HEK293 (cell line): ENCODE measurements around the gene RBAK.
"Not testable (repeated sequence)": the region's sequence is repeated elsewhere in the genome, so short reads cannot be mapped to it uniquely, and the experiment has no call there.

Experiments used
- CTCF ChIA-PET: fragments of 350-600 bp; formaldehyde crosslinking; extraction: SDS; loops from one replicate; lab custom pipeline; 2021; ENCODE audit warnings: antibody characterized with exemption; lab: Yijun Ruan, JAX
- POLR2A ChIA-PET: fragments of 300-600 bp; formaldehyde crosslinking; extraction: SDS; loops from one replicate; lab custom pipeline; 2020; ENCODE audit warnings: antibody characterized with exemption, inconsistent platforms; lab: Yijun Ruan, JAX
- H3K27ac ChIP-seq: fragments of 200-500 bp; sonication (Bioruptor generic); 2 replicates; pipeline ENCODE4 v1.5.1; 2014; ENCODE audit warnings: low read depth, low read length, control low read depth, inconsistent platforms; ENCODE audit errors: extremely low read depth
- H3K36me3 ChIP-seq, 2 experiments: fragments of 200-500 bp in 1 of 2; sonication (Bioruptor generic) in 1 of 2; 1 replicate in 1 of 2; 2 replicates in 1 of 2; pipeline ENCODE4 v1.5.1; 2014 to 2017; ENCODE audit warnings: inconsistent platforms in 2 of 2, low read length in 2 of 2; ENCODE audit not compliant: control insufficient read depth in 2 of 2, insufficient read depth in 1 of 2
- H3K4me1 ChIP-seq: fragments of 200-500 bp; sonication (Bioruptor generic); 2 replicates; pipeline ENCODE4 v1.5.1; 2014; ENCODE audit warnings: mild to moderate bottlenecking, low read length, inconsistent platforms; ENCODE audit not compliant: control insufficient read depth, insufficient read depth
- H3K4me3 ChIP-seq: 2 replicates; pipeline ENCODE4 v1.5.1; 2011; ENCODE audit warnings: low read depth, mild to moderate bottlenecking, control low read depth, low read length, moderate library complexity
- H3K9me3 ChIP-seq: fragments of 200-500 bp; sonication (Bioruptor generic); 2 replicates; pipeline ENCODE4 v1.5.1; 2014; ENCODE audit warnings: low read depth, low read length, inconsistent platforms; ENCODE audit not compliant: control insufficient read depth, insufficient read depth
- MZF1 ChIP-seq: fragments of 450-650 bp; formaldehyde crosslinking; IDR thresholded peaks from 2 replicates; pipeline ENCODE4 v1.5.1; 2017; ENCODE audit warnings: missing biosample characterization, missing genetic modification characterization, borderline replicate concordance
- PRDM2 ChIP-seq: fragments of 450-650 bp; formaldehyde crosslinking; IDR thresholded peaks from 2 replicates; pipeline ENCODE4 v1.5.1; 2016; ENCODE audit warnings: missing biosample characterization, missing genetic modification characterization, borderline replicate concordance
- SALL2 ChIP-seq: fragments of 450-650 bp; formaldehyde crosslinking; IDR thresholded peaks from 2 replicates; pipeline ENCODE4 v1.5.0; 2017; ENCODE audit warnings: missing biosample characterization, mild to moderate bottlenecking, missing genetic modification characterization, borderline replicate concordance
- ZIC2 ChIP-seq: fragments of 450-650 bp; formaldehyde crosslinking; IDR thresholded peaks from 2 replicates; pipeline ENCODE4 v1.5.1; 2016; ENCODE audit warnings: missing biosample characterization, missing genetic modification characterization
- ZNF112 ChIP-seq: fragments of 450-650 bp; formaldehyde crosslinking; IDR thresholded peaks from 2 replicates; pipeline ENCODE4 v1.5.0; 2017; ENCODE audit warnings: missing biosample characterization, missing genetic modification characterization
- ZNF16 ChIP-seq: fragments of 450-650 bp; formaldehyde crosslinking; IDR thresholded peaks from 2 replicates; pipeline ENCODE4 v1.5.1; 2016; ENCODE audit warnings: low read depth, missing biosample characterization, missing genetic modification characterization
- ZNF24 ChIP-seq: fragments of 450-650 bp; formaldehyde crosslinking; IDR thresholded peaks from 2 replicates; pipeline ENCODE4 v1.5.1; 2016; ENCODE audit warnings: missing biosample characterization, missing genetic modification characterization
- ZNF302 ChIP-seq: fragments of 450-650 bp; formaldehyde crosslinking; IDR thresholded peaks from 2 replicates; pipeline ENCODE4 v1.5.1; 2016; ENCODE audit warnings: missing biosample characterization, missing genetic modification characterization, low read depth
- ZNF324 ChIP-seq: fragments of 450-650 bp; formaldehyde crosslinking; IDR thresholded peaks from 2 replicates; pipeline ENCODE4 v1.5.1; 2016; ENCODE audit warnings: missing biosample characterization, missing genetic modification characterization
- ZNF335 ChIP-seq: fragments of 450-650 bp; formaldehyde crosslinking; conservative IDR thresholded peaks from 2 replicates; pipeline ENCODE4 v1.5.1; 2016; ENCODE audit warnings: missing biosample characterization, missing genetic modification characterization
- ZNF473 ChIP-seq: fragments of 450-650 bp; formaldehyde crosslinking; IDR thresholded peaks from 2 replicates; pipeline ENCODE4 v1.5.1; 2017; ENCODE audit warnings: missing biosample characterization, missing genetic modification characterization
- ZNF600 ChIP-seq: fragments of 450-650 bp; formaldehyde crosslinking; IDR thresholded peaks from 2 replicates; pipeline ENCODE4 v1.5.1; 2016; ENCODE audit warnings: missing biosample characterization, missing genetic modification characterization
- ZNF623 ChIP-seq: fragments of 450-650 bp; formaldehyde crosslinking; IDR thresholded peaks from 2 replicates; pipeline ENCODE4 v1.5.1; 2016; ENCODE audit warnings: missing biosample characterization, missing genetic modification characterization
- ZNF692 ChIP-seq: fragments of 450-650 bp; formaldehyde crosslinking; IDR thresholded peaks from 2 replicates; pipeline ENCODE4 v1.5.1; 2016; ENCODE audit warnings: missing biosample characterization, missing genetic modification characterization
- ZNF76 ChIP-seq: fragments of 450-650 bp; formaldehyde crosslinking; IDR thresholded peaks from 2 replicates; pipeline ENCODE4; 2016; ENCODE audit warnings: low read depth, missing biosample characterization, missing genetic modification characterization, borderline replicate concordance
- ZSCAN4 ChIP-seq: fragments of 450-650 bp; formaldehyde crosslinking; IDR thresholded peaks from 2 replicates; pipeline ENCODE4 v1.5.1; 2017; ENCODE audit warnings: missing biosample characterization, missing genetic modification characterization
- TF ChIP-seq, protein P1 (sequence below): fragments of 450-650 bp; formaldehyde crosslinking; IDR thresholded peaks from 2 replicates; pipeline ENCODE4 v1.5.1; 2017; ENCODE audit warnings: missing biosample characterization, mild to moderate bottlenecking, missing genetic modification characterization, moderate library complexity

RBAK gene

GRCh38 chr7:5041047-5041446 is 4.6 kb upstream of the RBAK start (continued):
- TF ChIP-seq PRDM2 (tag by site-specific recombination): no peak
- no peak for TF ChIP-seq ZNF473
- no peak for TF ChIP-seq ZNF16 (tag by site-specific recombination)
- no peak for TF ChIP-seq ZNF600 (tag by site-specific recombination)
- TF ChIP-seq, all 188 proteins: peak for 0

DNA sequence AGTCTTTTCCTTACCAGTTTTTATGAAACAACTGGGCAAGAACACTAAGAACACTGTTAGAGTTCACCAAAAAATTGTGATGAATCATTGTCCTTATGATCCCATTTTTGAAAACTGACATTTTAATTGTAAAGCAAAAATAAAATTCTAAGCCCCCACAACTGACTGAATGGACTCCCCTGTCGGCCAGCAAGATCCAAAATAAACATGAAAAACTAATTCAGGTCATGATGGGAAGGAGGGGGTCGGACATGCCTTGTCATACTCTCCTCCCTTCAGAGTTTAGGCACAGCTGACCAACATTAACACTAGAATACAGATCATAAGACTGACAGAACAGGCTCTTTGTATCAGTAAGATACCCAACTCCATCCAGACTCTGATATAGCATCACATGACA is 2.0 kb upstream of the RBAK start:
- Histone ChIP-seq H3K4me1 (no peaks in the 10 kb centered on the region), H3K36me3 (peaks cover 4 to 6% of the 10 kb centered on the region in 2 experiments; a peak in 2 of 3 replicates), H3K9me3 (no peaks in the 10 kb centered on the region), H3K27ac (no peak overlapping the region), H3K4me3 (no peak overlapping the region)
- TF ChIP-seq ZNF324: no peak
- no peak for TF ChIP-seq ZNF16 (tag by site-specific recombination)
- no peak for TF ChIP-seq ZNF24 (tag by site-specific recombination)
- CTCF ChIA-PET: no interaction called here
- POLR2A ChIA-PET: no interaction called here

GRCh38 chr7:5046397-5046732 is 705 bp downstream of the RBAK start:
- Histone ChIP-seq H3K36me3 (peaks cover 22 to 26% of the 10 kb centered on the region in 2 experiments; a peak in 2 of 3 replicates), H3K27ac (peak overlapping the region; percentile 67; the same call in 1 of the 2 replicates), H3K4me3 (peak overlapping the region; percentile 85)
- H3K4me1 ChIP-seq, POLR2A ChIA-PET, CTCF ChIA-PET, H3K9me3 ChIP-seq: not testable (repeated sequence)
- TF ChIP-seq ZNF76 (peak; percentile 72), ZNF335 (tag by site-specific recombination) (peak; percentile 59)

- ChIA-PET CTCF (interaction anchor here (0.6 kb wide), 1 partner anchor 9 kb away, joined by 5 read pairs; no protein-coding TSS in a partner anchor), POLR2A (interaction anchor here (0.7 kb wide), 1 partner anchor 510 kb away, joined by 4 read pairs; no protein-coding TSS in a partner anchor)
- H3K27ac ChIP-seq, H3K4me1 ChIP-seq, H3K9me3 ChIP-seq, H3K4me3 ChIP-seq: not testable (repeated sequence)
- peaks cover 22 to 34% of the 10 kb centered on the region in 2 experiments; a peak in 2 of 3 replicates for H3K36me3 ChIP-seq
Observed at GRCh38 chr7:5047127-5047526, 1.5 kb downstream of the RBAK start.

- Histone ChIP-seq H3K36me3 (peaks cover 45 to 63% of the 10 kb centered on the region in 2 experiments), H3K9me3 (no peaks in the 10 kb centered on the region; the same call in none of the 2 replicates), H3K27ac (no peak overlapping the region), H3K4me1 (no peaks in the 10 kb centered on the region), H3K4me3 (no peak overlapping the region)
- POLR2A ChIA-PET: no interaction called here
- CTCF ChIA-PET: no interaction called here
- TF ChIP-seq ZIC2 (tag by site-specific recombination): no peak
- TF ChIP-seq ZNF112 (tag by site-specific recombination): no peak
- no peak for TF ChIP-seq SALL2 (tag by site-specific recombination)
- no peak for TF ChIP-seq ZSCAN4
- TF ChIP-seq, protein P1, sequence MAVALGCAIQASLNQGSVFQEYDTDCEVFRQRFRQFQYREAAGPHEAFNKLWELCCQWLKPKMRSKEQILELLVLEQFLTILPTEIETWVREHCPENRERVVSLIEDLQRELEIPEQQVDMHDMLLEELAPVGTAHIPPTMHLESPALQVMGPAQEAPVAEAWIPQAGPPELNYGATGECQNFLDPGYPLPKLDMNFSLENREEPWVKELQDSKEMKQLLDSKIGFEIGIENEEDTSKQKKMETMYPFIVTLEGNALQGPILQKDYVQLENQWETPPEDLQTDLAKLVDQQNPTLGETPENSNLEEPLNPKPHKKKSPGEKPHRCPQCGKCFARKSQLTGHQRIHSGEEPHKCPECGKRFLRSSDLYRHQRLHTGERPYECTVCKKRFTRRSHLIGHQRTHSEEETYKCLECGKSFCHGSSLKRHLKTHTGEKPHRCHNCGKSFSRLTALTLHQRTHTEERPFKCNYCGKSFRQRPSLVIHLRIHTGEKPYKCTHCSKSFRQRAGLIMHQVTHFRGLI (tag by site-specific recombination): no peak
- TF ChIP-seq ZNF302 (tag by site-specific recombination): no peak
- TF ChIP-seq ZNF692 (tag by site-specific recombination): no peak
- TF ChIP-seq MZF1 (tag by site-specific recombination): no peak
- no peak for TF ChIP-seq ZNF623 (tag by site-specific recombination)
Observed at GRCh38 chr7:5050676-5051075, 5.0 kb downstream of the RBAK start.
